Neural cell (in vitro differentiated cells): Measurements from ENCODE around the gene ZNF692.

Experiments used
- EP300 ChIP-seq: fragments of 450-650 bp; conservative IDR thresholded peaks from 2 replicates; pipeline ENCODE4 v1.6.1; 2014; ENCODE audit warnings: antibody characterized with exemption, mild to moderate bottlenecking, moderate library complexity; ENCODE audit not compliant: poor library complexity, severe bottlenecking
- TF ChIP-seq, protein P1 (sequence below): fragments of 450-650 bp; IDR thresholded peaks from 2 replicates; pipeline ENCODE4 v1.5.1; 2014; ENCODE audit warnings: antibody characterized with exemption, mild to moderate bottlenecking, moderate library complexity; ENCODE audit not compliant: poor library complexity, severe bottlenecking
- TF ChIP-seq, protein P2 (sequence below): IDR thresholded peaks from 2 replicates; pipeline ENCODE4 v1.6.1; 2012; ENCODE audit warnings: borderline replicate concordance

DNA sequence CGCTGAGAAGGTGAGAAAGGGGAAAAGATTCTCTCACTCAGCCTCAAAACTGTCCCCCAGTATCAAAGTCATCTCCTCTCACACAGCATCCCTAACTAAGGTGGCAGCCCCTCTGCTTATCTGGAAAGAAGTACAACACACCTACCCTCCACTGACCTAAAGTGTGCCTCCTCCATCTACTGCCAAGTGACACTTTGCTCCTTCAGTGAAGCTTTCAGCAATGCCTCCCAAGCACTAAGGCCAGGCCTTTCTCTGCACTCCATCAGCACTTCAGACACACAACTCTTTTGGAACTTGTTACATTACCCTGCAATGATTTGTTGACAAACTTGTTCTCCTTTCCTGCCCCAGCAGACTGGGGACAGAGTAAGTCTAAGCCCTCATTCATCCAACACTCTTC lies 34.6 kb downstream of the ZNF692 start:
- TF ChIP-seq, protein P1, sequence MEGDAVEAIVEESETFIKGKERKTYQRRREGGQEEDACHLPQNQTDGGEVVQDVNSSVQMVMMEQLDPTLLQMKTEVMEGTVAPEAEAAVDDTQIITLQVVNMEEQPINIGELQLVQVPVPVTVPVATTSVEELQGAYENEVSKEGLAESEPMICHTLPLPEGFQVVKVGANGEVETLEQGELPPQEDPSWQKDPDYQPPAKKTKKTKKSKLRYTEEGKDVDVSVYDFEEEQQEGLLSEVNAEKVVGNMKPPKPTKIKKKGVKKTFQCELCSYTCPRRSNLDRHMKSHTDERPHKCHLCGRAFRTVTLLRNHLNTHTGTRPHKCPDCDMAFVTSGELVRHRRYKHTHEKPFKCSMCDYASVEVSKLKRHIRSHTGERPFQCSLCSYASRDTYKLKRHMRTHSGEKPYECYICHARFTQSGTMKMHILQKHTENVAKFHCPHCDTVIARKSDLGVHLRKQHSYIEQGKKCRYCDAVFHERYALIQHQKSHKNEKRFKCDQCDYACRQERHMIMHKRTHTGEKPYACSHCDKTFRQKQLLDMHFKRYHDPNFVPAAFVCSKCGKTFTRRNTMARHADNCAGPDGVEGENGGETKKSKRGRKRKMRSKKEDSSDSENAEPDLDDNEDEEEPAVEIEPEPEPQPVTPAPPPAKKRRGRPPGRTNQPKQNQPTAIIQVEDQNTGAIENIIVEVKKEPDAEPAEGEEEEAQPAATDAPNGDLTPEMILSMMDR = no peak
- TF ChIP-seq, protein P2, sequence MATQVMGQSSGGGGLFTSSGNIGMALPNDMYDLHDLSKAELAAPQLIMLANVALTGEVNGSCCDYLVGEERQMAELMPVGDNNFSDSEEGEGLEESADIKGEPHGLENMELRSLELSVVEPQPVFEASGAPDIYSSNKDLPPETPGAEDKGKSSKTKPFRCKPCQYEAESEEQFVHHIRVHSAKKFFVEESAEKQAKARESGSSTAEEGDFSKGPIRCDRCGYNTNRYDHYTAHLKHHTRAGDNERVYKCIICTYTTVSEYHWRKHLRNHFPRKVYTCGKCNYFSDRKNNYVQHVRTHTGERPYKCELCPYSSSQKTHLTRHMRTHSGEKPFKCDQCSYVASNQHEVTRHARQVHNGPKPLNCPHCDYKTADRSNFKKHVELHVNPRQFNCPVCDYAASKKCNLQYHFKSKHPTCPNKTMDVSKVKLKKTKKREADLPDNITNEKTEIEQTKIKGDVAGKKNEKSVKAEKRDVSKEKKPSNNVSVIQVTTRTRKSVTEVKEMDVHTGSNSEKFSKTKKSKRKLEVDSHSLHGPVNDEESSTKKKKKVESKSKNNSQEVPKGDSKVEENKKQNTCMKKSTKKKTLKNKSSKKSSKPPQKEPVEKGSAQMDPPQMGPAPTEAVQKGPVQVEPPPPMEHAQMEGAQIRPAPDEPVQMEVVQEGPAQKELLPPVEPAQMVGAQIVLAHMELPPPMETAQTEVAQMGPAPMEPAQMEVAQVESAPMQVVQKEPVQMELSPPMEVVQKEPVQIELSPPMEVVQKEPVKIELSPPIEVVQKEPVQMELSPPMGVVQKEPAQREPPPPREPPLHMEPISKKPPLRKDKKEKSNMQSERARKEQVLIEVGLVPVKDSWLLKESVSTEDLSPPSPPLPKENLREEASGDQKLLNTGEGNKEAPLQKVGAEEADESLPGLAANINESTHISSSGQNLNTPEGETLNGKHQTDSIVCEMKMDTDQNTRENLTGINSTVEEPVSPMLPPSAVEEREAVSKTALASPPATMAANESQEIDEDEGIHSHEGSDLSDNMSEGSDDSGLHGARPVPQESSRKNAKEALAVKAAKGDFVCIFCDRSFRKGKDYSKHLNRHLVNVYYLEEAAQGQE = no peak
- TF ChIP-seq EP300 = no peak
